SK-N-SH treated with all-trans-retinoic acid at 6 μM for 48 hours (cell line): Measurements from ENCODE around the gene PLTP.

Experiments
- ATAC-seq: fragments of 200-7000 bp; cut with Tn5 transposase; 3 replicates; pipeline ENCODE4 v1.9.1; 2020; ENCODE audit warnings: mild to moderate bottlenecking, moderate library complexity
- ARNTL ChIP-seq: fragments of 450-650 bp; formaldehyde crosslinking; IDR thresholded peaks from 2 replicates; pipeline ENCODE4 v1.5.0; 2020; ENCODE audit warnings: low read depth, mild to moderate bottlenecking, moderate library complexity, borderline replicate concordance
- BACH2 ChIP-seq: fragments of 250-450 bp; sonication (Bioruptor Pico); IDR thresholded peaks from 2 replicates; pipeline ENCODE4 v1.9.0; 2021; ENCODE audit warnings: mild to moderate bottlenecking, borderline replicate concordance
- CSDC2 ChIP-seq: fragments of 250-450 bp; sonication (Bioruptor Pico); IDR thresholded peaks from 2 replicates; pipeline ENCODE4 v1.5.0; 2020; ENCODE audit warnings: mild to moderate bottlenecking, moderate library complexity
- ESRRG ChIP-seq: fragments of 250-450 bp; sonication (Bioruptor Pico); IDR thresholded peaks from 2 replicates; pipeline ENCODE4 v1.6.1; 2021; ENCODE audit warnings: mild to moderate bottlenecking
- GLIS3 ChIP-seq: fragments of 250-450 bp; sonication (Bioruptor Pico); IDR thresholded peaks from 2 replicates; pipeline ENCODE4 v1.5.0; 2020; ENCODE audit warnings: mild to moderate bottlenecking, moderate library complexity
- ISL1 ChIP-seq: fragments of 250-450 bp; sonication (Bioruptor Pico); IDR thresholded peaks from 2 replicates; pipeline ENCODE4 v2.1.2; 2022; ENCODE audit warnings: mild to moderate bottlenecking, moderate library complexity
- OSR1 ChIP-seq: fragments of 250-450 bp; sonication (Bioruptor Pico); IDR thresholded peaks from 2 replicates; pipeline ENCODE4 v1.8.0; 2022; ENCODE audit warnings: moderate library complexity, mild to moderate bottlenecking, inconsistent platforms
- PPARA ChIP-seq: fragments of 250-450 bp; sonication (Bioruptor Pico); IDR thresholded peaks from 2 replicates; pipeline ENCODE4 v1.5.0; 2020; ENCODE audit warnings: mild to moderate bottlenecking, borderline replicate concordance
- RARB ChIP-seq: fragments of 250-450 bp; sonication (Bioruptor Pico); IDR thresholded peaks from 2 replicates; pipeline ENCODE4 v1.8.0; 2021; ENCODE audit warnings: mild to moderate bottlenecking, moderate library complexity
- SNAI2 ChIP-seq: fragments of 250-450 bp; sonication (Bioruptor Pico); IDR thresholded peaks from 2 replicates; pipeline ENCODE4 v1.5.0; 2020; ENCODE audit warnings: mild to moderate bottlenecking, moderate library complexity
- TCF4 ChIP-seq: fragments of 250-450 bp; sonication (Bioruptor Pico); IDR thresholded peaks from 2 replicates; pipeline ENCODE4 v1.8.0; 2021; ENCODE audit warnings: mild to moderate bottlenecking, moderate library complexity, borderline replicate concordance
- TOX ChIP-seq: fragments of 250-450 bp; sonication (Bioruptor Pico); IDR thresholded peaks from 2 replicates; pipeline ENCODE4 v1.8.0; 2021; ENCODE audit warnings: mild to moderate bottlenecking, moderate library complexity, borderline replicate concordance
- ZFP3 ChIP-seq: fragments of 250-450 bp; sonication (Bioruptor Pico); IDR thresholded peaks from 2 replicates; pipeline ENCODE4 v1.5.0; 2020; ENCODE audit warnings: mild to moderate bottlenecking, moderate library complexity
- ZFP30 ChIP-seq: fragments of 450-650 bp; formaldehyde crosslinking; IDR thresholded peaks from 2 replicates; pipeline ENCODE4 v1.5.0; 2022; ENCODE audit warnings: mild to moderate bottlenecking, moderate library complexity
- ZNF70 ChIP-seq: fragments of 450-650 bp; formaldehyde crosslinking; IDR thresholded peaks from 2 replicates; pipeline ENCODE4 v1.5.0; 2020; ENCODE audit warnings: mild to moderate bottlenecking, moderate library complexity
- ZNF8 ChIP-seq: fragments of 450-650 bp; formaldehyde crosslinking; IDR thresholded peaks from 2 replicates; pipeline ENCODE4 v1.5.0; 2020; ENCODE audit warnings: mild to moderate bottlenecking, moderate library complexity
- TF ChIP-seq, protein P1 (sequence below): fragments of 250-450 bp; sonication (Bioruptor Pico); IDR thresholded peaks from 2 replicates; pipeline ENCODE4 v1.5.1; 2021; ENCODE audit warnings: mild to moderate bottlenecking, moderate library complexity
- TF ChIP-seq, protein P2 (sequence below): fragments of 250-450 bp; sonication (Bioruptor Pico); IDR thresholded peaks from 2 replicates; pipeline ENCODE4 v1.5.0; 2020; ENCODE audit warnings: mild to moderate bottlenecking, moderate library complexity
- TF ChIP-seq, protein P3 (sequence below): fragments of 250-450 bp; sonication (Bioruptor Pico); IDR thresholded peaks from 2 replicates; pipeline ENCODE4 v1.5.1; 2020; ENCODE audit warnings: low read depth, mild to moderate bottlenecking, moderate library complexity
- TF ChIP-seq, protein P4 (sequence below): fragments of 250-450 bp; sonication (Bioruptor Pico); IDR thresholded peaks from 2 replicates; pipeline ENCODE4 v1.8.0; 2020; ENCODE audit warnings: mild to moderate bottlenecking, moderate library complexity, borderline replicate concordance
- TF ChIP-seq, protein P5 (sequence below): fragments of 250-450 bp; sonication (Bioruptor Pico); IDR thresholded peaks from 2 replicates; pipeline ENCODE4 v1.8.0; 2021; ENCODE audit warnings: low read depth, mild to moderate bottlenecking, moderate library complexity, borderline replicate concordance

The PLTP gene

DNA sequence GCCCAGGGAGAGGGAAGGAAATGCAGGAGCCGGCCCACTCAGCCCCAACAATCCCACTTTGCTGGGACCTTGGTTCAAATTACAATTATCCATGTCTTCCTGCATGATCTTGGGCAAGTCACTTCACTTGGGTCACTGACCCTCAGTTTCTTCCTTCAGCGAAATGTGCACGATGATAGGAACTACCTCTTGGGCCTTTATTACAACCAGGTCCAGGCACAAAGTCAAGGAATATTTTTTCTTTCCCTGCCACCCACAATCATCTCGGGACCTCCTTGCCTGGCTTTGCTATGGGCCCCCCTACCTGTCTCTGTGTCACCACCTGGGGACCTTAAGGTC lies 358 bp upstream of the PLTP start (continued):
- TF ChIP-seq, protein P1, sequence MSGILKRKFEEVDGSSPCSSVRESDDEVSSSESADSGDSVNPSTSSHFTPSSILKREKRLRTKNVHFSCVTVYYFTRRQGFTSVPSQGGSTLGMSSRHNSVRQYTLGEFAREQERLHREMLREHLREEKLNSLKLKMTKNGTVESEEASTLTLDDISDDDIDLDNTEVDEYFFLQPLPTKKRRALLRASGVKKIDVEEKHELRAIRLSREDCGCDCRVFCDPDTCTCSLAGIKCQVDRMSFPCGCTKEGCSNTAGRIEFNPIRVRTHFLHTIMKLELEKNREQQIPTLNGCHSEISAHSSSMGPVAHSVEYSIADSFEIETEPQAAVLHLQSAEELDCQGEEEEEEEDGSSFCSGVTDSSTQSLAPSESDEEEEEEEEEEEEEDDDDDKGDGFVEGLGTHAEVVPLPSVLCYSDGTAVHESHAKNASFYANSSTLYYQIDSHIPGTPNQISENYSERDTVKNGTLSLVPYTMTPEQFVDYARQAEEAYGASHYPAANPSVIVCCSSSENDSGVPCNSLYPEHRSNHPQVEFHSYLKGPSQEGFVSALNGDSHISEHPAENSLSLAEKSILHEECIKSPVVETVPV (CRISPR knock-in tag): no peak
- TF ChIP-seq RARB (CRISPR knock-in tag) (no peak), OSR1 (CRISPR knock-in tag) (no peak)
- TF ChIP-seq, all 23 proteins: peak for 0

DNA sequence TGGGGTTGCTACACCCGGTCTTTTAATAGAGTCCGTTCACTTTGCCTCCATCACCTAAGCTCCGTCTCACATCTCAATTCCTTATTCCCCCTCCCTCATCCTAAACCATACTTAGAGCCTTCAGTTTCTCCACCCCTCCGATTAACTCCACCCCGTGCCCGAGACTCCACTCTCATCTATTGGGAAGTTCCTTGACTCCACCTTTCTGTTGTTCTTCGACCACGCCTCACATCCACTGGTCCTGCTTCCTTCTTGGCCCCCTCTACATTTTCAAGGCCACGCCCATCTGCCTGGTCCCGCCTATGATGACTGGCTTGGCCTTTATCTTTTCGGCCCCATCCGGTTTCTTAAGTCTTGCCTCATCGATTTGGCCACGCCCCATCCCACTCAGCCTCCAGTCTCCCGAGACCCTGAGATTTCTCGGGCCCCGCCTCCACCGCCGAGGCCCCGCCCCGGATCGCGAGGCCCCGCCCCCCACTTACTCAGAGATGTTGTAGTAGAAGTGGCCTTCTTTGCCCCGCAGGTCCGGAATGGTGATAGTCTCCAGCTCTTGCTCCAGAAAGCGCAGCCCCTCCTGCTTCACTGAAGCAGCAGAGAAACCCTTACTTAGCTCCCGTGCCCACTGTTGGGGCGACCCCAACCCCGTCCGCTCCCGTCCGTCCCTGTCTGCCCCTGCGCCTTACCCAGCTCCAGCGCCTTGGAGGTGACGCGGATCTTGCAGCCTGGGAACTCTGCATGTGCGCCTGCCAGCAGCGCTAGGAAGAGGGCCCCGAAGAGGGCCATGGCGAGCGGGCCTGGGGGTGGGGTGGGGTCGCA lies 1.1 kb downstream of the PLTP start:
- ATAC-seq: peak; percentile 90
- TF ChIP-seq, protein P2, sequence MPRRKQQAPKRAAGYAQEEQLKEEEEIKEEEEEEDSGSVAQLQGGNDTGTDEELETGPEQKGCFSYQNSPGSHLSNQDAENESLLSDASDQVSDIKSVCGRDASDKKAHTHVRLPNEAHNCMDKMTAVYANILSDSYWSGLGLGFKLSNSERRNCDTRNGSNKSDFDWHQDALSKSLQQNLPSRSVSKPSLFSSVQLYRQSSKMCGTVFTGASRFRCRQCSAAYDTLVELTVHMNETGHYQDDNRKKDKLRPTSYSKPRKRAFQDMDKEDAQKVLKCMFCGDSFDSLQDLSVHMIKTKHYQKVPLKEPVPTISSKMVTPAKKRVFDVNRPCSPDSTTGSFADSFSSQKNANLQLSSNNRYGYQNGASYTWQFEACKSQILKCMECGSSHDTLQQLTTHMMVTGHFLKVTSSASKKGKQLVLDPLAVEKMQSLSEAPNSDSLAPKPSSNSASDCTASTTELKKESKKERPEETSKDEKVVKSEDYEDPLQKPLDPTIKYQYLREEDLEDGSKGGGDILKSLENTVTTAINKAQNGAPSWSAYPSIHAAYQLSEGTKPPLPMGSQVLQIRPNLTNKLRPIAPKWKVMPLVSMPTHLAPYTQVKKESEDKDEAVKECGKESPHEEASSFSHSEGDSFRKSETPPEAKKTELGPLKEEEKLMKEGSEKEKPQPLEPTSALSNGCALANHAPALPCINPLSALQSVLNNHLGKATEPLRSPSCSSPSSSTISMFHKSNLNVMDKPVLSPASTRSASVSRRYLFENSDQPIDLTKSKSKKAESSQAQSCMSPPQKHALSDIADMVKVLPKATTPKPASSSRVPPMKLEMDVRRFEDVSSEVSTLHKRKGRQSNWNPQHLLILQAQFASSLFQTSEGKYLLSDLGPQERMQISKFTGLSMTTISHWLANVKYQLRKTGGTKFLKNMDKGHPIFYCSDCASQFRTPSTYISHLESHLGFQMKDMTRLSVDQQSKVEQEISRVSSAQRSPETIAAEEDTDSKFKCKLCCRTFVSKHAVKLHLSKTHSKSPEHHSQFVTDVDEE (CRISPR knock-in tag): no peak
- TF ChIP-seq GLIS3 (CRISPR knock-in tag) (no peak), ISL1 (no peak), BACH2 (CRISPR knock-in tag) (no peak), CSDC2 (CRISPR knock-in tag) (no peak), ESRRG (CRISPR knock-in tag) (no peak), ZFP3 (CRISPR knock-in tag) (no peak), ARNTL (CRISPR knock-in tag) (no peak), TCF4 (CRISPR knock-in tag) (no peak), ZNF8 (CRISPR knock-in tag) (no peak), SNAI2 (CRISPR knock-in tag) (no peak), OSR1 (CRISPR knock-in tag) (no peak), ZNF70 (CRISPR knock-in tag) (no peak), PPARA (CRISPR knock-in tag) (no peak), TOX (CRISPR knock-in tag) (no peak), ZFP30 (CRISPR knock-in tag) (no peak)
- TF ChIP-seq, protein P3, sequence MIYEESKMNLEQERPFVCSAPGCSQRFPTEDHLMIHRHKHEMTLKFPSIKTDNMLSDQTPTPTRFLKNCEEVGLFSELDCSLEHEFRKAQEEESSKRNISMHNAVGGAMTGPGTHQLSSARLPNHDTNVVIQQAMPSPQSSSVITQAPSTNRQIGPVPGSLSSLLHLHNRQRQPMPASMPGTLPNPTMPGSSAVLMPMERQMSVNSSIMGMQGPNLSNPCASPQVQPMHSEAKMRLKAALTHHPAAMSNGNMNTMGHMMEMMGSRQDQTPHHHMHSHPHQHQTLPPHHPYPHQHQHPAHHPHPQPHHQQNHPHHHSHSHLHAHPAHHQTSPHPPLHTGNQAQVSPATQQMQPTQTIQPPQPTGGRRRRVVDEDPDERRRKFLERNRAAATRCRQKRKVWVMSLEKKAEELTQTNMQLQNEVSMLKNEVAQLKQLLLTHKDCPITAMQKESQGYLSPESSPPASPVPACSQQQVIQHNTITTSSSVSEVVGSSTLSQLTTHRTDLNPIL (CRISPR knock-in tag): no peak
- TF ChIP-seq, protein P4, sequence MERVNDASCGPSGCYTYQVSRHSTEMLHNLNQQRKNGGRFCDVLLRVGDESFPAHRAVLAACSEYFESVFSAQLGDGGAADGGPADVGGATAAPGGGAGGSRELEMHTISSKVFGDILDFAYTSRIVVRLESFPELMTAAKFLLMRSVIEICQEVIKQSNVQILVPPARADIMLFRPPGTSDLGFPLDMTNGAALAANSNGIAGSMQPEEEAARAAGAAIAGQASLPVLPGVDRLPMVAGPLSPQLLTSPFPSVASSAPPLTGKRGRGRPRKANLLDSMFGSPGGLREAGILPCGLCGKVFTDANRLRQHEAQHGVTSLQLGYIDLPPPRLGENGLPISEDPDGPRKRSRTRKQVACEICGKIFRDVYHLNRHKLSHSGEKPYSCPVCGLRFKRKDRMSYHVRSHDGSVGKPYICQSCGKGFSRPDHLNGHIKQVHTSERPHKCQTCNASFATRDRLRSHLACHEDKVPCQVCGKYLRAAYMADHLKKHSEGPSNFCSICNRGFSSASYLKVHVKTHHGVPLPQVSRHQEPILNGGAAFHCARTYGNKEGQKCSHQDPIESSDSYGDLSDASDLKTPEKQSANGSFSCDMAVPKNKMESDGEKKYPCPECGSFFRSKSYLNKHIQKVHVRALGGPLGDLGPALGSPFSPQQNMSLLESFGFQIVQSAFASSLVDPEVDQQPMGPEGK (CRISPR knock-in tag): no peak
- TF ChIP-seq, protein P1 (CRISPR knock-in tag): no peak
- TF ChIP-seq, protein P5, sequence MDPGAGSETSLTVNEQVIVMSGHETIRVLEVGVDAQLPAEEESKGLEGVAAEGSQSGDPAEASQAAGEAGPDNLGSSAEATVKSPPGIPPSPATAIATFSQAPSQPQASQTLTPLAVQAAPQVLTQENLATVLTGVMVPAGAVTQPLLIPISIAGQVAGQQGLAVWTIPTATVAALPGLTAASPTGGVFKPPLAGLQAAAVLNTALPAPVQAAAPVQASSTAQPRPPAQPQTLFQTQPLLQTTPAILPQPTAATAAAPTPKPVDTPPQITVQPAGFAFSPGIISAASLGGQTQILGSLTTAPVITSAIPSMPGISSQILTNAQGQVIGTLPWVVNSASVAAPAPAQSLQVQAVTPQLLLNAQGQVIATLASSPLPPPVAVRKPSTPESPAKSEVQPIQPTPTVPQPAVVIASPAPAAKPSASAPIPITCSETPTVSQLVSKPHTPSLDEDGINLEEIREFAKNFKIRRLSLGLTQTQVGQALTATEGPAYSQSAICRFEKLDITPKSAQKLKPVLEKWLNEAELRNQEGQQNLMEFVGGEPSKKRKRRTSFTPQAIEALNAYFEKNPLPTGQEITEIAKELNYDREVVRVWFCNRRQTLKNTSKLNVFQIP (CRISPR knock-in tag): no peak
